ENCODE data around the gene POMT2. TPM values are rescaled to one million over a fixed set of nuclear protein-coding genes. Genes with fewer than 3 reads are reported as not detected.
A peak's percentile ranks its signal among the peaks of the same experiment; 100 is the strongest.
"Not testable (repeated sequence)": the region's sequence is repeated elsewhere in the genome, so short reads cannot be mapped to it uniquely, and the experiment has no call there.

Gene POMT2
- total RNA-seq, 1 experiment from 2014 or later, result 7.1 TPM

GRCh38 chr14:77338302-77338701, 17.6 kb upstream of the POMT2 start:
- H3K27ac ChIP-seq, result no peak overlapping the region
- H3K27me3 ChIP-seq (replicated peaks), result no peaks in the 10 kb centered on the region
- H3K4me3 ChIP-seq, result no peak overlapping the region
- no peak for DNase-seq (ENCODE audit: low read depth in 1 of 2, low spot score in 2 of 2)
- no peaks in the 10 kb centered on the region for H3K4me1 ChIP-seq (replicated peaks)
- no peaks in the 10 kb centered on the region for H3K9me3 ChIP-seq (replicated peaks)
- H3K36me3 ChIP-seq, result no peaks in the 10 kb centered on the region

- H3K27me3 ChIP-seq (replicated peaks), result no peaks in the 10 kb centered on the region
- no peaks in the 10 kb centered on the region for H3K4me1 ChIP-seq (replicated peaks)
- no peaks in the 10 kb centered on the region for H3K9me3 ChIP-seq (replicated peaks)
- H3K27ac ChIP-seq, result no peak overlapping the region
- no peaks in the 10 kb centered on the region for H3K36me3 ChIP-seq
- no peak overlapping the region for H3K4me3 ChIP-seq
- no peak for DNase-seq (ENCODE audit: low read depth in 1 of 2, low spot score in 2 of 2)
These were observed 17.2 kb upstream of the POMT2 start for GRCh38 chr14:77337880-77338279.

DNA sequence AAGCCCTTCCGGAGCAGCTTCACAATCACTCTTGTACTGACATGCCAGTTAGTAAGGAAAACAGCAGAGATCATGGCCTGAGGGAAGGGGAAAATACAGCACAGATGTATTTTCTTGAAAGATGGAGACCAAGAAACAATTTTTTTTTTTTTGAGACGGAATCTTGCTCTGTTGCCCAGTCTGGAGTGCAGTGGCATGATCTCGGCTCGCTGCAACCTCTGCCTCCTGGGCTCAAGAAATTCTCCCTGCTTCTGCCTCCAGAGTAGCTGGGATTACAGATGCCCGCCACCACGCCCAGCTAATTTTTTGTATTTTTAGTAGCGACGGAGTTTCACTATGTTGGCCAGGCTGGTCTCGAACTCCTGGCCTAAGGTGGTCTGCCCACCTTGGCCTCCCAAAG, 16.6 kb upstream of the POMT2 start:
- not testable (repeated sequence) for H3K27ac ChIP-seq; H3K36me3 ChIP-seq; H3K27me3 ChIP-seq (replicated peaks); H3K4me1 ChIP-seq (replicated peaks); H3K4me3 ChIP-seq; H3K9me3 ChIP-seq (replicated peaks); DNase-seq (ENCODE audit: low read depth in 1 of 2, low spot score in 2 of 2)

GRCh38 chr14:77335576-77335975, 14.9 kb upstream of the POMT2 start:
- no peak for DNase-seq (ENCODE audit: low read depth in 1 of 2, low spot score in 2 of 2)
- H3K9me3 ChIP-seq (replicated peaks), result no peaks in the 10 kb centered on the region
- H3K27me3 ChIP-seq (replicated peaks), result no peaks in the 10 kb centered on the region
- no peak overlapping the region for H3K27ac ChIP-seq
- H3K4me3 ChIP-seq, result no peak overlapping the region
- H3K4me1 ChIP-seq (replicated peaks), result no peaks in the 10 kb centered on the region
- H3K36me3 ChIP-seq, result no peaks in the 10 kb centered on the region

GRCh38 chr14:77329872-77330271, 9.2 kb upstream of the POMT2 start:
- DNase-seq (ENCODE audit: low read depth in 1 of 2, low spot score in 2 of 2), result no peak
- Histone ChIP-seq H3K36me3 (no peaks in the 10 kb centered on the region), H3K9me3 (replicated peaks) (no peaks in the 10 kb centered on the region), H3K4me1 (replicated peaks) (no peaks in the 10 kb centered on the region), H3K27ac (no peak overlapping the region), H3K27me3 (replicated peaks) (no peaks in the 10 kb centered on the region), H3K4me3 (no peak overlapping the region)

GRCh38 chr14:77327111-77327510, 6.4 kb upstream of the POMT2 start:
- no peak for DNase-seq (ENCODE audit: low read depth in 1 of 2, low spot score in 2 of 2)
- no peaks in the 10 kb centered on the region for H3K27me3 ChIP-seq (replicated peaks)
- no peak overlapping the region for H3K27ac ChIP-seq
- peaks cover 2% of the 10 kb centered on the region; the same call in 1 of the 2 replicates for H3K4me1 ChIP-seq (replicated peaks)
- H3K36me3 ChIP-seq, result no peaks in the 10 kb centered on the region
- H3K4me3 ChIP-seq, result no peak overlapping the region
- H3K9me3 ChIP-seq (replicated peaks), result no peaks in the 10 kb centered on the region

DNA sequence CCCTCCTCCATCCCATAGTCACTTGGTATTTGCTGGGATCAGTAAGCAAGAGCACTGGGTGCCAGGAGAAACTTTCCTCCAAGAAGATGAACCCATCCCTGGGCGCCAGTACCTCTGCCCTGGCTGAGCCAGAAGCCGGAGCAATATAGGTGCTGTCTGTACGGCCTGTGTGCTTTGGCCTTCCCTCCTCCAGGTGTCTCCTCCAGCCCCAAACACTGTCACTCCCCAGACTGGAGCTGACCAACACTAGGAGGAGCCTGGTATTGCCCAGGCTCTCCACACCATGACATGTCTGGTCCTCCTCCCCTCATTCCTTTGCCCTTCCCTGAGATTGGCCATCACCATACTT, 5.0 kb upstream of the POMT2 start:
- DNase-seq (ENCODE audit: low read depth in 1 of 2, low spot score in 2 of 2), result no peak
- H3K9me3 ChIP-seq (replicated peaks), result no peaks in the 10 kb centered on the region
- no peaks in the 10 kb centered on the region for H3K27me3 ChIP-seq (replicated peaks)
- no peaks in the 10 kb centered on the region for H3K36me3 ChIP-seq
- H3K4me3 ChIP-seq, result no peak overlapping the region
- H3K27ac ChIP-seq, result no peak overlapping the region
- peaks cover 4% of the 10 kb centered on the region; the same call in 1 of the 2 replicates for H3K4me1 ChIP-seq (replicated peaks)

DNA sequence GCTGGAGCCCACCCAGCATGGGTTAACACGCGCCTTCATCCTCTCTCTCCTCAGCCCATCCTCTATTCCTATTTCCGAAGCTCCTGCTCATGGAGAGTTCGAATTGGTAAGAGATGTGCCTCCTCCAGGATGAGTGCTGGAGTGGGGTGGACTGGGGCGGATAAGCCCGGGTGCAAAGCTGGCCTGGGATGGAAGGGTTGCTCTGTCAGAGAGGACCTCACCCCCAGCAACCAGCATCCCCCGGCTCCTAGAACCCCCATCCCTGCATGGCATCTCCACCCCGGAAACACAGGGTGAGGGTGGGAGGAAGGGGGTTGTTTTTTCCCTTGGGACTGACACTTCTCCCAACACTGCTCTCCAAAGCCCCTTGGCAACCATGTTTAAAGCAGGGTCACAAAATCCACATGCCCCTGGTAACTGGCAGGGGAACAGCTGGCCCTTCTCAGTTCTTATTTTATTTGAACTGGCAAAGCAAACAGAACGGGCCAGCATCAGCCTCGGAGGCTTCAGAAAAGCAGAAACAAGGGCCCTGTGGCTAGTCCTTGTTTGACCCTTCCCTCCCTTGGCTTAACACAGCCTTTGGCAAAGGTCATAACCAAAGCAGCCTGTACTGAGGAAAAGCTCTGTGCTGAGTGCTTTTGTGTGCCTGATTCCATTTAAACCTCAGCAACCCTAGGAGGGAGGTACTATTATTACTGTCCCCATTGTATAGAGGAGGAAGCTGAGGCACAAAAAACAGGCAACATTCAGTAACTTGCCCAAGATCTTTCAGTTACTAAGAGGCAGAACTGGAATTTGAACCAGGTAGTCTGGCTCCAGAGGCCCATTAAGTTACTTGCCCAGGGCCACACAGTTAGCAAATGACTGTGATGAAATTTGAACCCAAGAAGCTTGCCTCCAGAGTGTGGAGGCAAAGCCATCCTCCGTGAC, 4.4 kb upstream of the POMT2 start:
- no peaks in the 10 kb centered on the region for H3K9me3 ChIP-seq (replicated peaks)
- H3K4me1 ChIP-seq (replicated peaks), result peaks cover 5% of the 10 kb centered on the region
- no peaks in the 10 kb centered on the region for H3K27me3 ChIP-seq (replicated peaks)
- no peak overlapping the region for H3K4me3 ChIP-seq
- DNase-seq (ENCODE audit: low read depth in 1 of 2, low spot score in 2 of 2), result no peak
- no peak overlapping the region for H3K27ac ChIP-seq
- H3K36me3 ChIP-seq, result no peaks in the 10 kb centered on the region

DNA sequence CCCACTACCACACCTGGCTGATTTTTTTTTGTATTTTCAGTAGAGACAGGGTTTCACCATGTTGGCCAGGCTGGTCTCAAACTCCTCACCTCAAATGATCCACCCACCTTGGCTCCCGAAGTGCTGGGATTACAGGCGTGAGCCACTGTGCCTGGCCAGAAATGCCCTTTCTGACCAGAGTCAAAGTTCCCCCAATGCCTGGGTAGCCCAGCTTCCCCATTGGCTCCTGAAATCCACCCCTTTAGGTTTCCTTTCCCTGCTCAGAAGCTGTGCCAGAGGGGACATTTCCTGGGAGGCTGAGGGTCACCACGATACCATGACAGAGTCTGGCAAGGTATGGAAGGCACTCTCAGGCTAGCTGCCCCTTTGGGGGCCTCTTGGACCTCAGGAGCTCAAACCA, 3.6 kb upstream of the POMT2 start:
- H3K27me3 ChIP-seq (replicated peaks), result no peaks in the 10 kb centered on the region

GRCh38 chr14:77323571-77323970, 2.9 kb upstream of the POMT2 start:
- Histone ChIP-seq H3K9me3 (replicated peaks) (no peaks in the 10 kb centered on the region), H3K36me3 (no peaks in the 10 kb centered on the region), H3K4me1 (replicated peaks) (peaks cover 9% of the 10 kb centered on the region), H3K4me3 (no peak overlapping the region), H3K27ac (no peak overlapping the region), H3K27me3 (replicated peaks) (no peaks in the 10 kb centered on the region)
- no peak for DNase-seq (ENCODE audit: low read depth in 1 of 2, low spot score in 2 of 2)

More for the DNA sequence above, 3.6 kb upstream of the POMT2 start:
- no peak for DNase-seq (ENCODE audit: low read depth in 1 of 2, low spot score in 2 of 2)
- no peak overlapping the region for H3K27ac ChIP-seq
- peaks cover 9% of the 10 kb centered on the region for H3K4me1 ChIP-seq (replicated peaks)
- no peak overlapping the region for H3K4me3 ChIP-seq
- no peaks in the 10 kb centered on the region for H3K36me3 ChIP-seq
- no peaks in the 10 kb centered on the region for H3K9me3 ChIP-seq (replicated peaks)

GRCh38 chr14:77322951-77323350, 2.3 kb upstream of the POMT2 start:
- peaks cover 9% of the 10 kb centered on the region for H3K4me1 ChIP-seq (replicated peaks)
- no peaks in the 10 kb centered on the region for H3K36me3 ChIP-seq
- no peaks in the 10 kb centered on the region for H3K27me3 ChIP-seq (replicated peaks)
- H3K9me3 ChIP-seq (replicated peaks), result no peaks in the 10 kb centered on the region
- H3K27ac ChIP-seq, result no peak overlapping the region
- no peak overlapping the region for H3K4me3 ChIP-seq
- no peak for DNase-seq (ENCODE audit: low read depth in 1 of 2, low spot score in 2 of 2)

GRCh38 chr14:77322250-77322902, 1.7 kb upstream of the POMT2 start:
- peak overlapping the region; percentile 85; the same call in 1 of the 2 replicates for H3K4me3 ChIP-seq
- H3K36me3 ChIP-seq, result no peaks in the 10 kb centered on the region
- H3K27me3 ChIP-seq (replicated peaks), result no peaks in the 10 kb centered on the region
- no peak overlapping the region for H3K27ac ChIP-seq
- peaks cover 9% of the 10 kb centered on the region for H3K4me1 ChIP-seq (replicated peaks)
- no peak for DNase-seq (ENCODE audit: low read depth in 1 of 2, low spot score in 2 of 2)
- H3K9me3 ChIP-seq (replicated peaks), result no peaks in the 10 kb centered on the region

DNA sequence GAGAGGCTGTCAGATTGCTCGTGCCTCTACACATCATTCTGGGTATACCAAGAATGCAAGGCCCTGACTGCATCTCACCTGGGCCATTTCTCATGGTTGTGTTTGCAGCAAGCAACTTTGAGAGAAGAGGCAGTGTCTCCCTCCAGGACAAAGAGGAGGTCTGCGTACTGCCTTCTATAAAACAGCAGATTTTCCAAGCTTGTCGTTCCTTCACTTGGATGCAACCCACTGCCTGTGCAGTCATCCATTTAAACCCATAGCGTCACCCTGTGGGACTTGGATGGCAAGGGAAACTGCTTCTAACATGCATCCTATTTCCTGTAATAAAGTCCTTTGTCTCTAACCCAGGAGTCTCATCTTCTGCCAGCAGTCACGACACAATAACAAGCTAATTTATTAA, 1.3 kb downstream of the POMT2 start:
- Histone ChIP-seq H3K27ac (no peak overlapping the region), H3K9me3 (replicated peaks) (no peaks in the 10 kb centered on the region), H3K4me3 (no peak overlapping the region), H3K27me3 (replicated peaks) (no peaks in the 10 kb centered on the region), H3K36me3 (no peaks in the 10 kb centered on the region), H3K4me1 (replicated peaks) (peaks cover 25% of the 10 kb centered on the region)
- no peak for DNase-seq (ENCODE audit: low read depth in 1 of 2, low spot score in 2 of 2)

- H3K9me3 ChIP-seq (replicated peaks); H3K27ac ChIP-seq; H3K36me3 ChIP-seq; H3K4me3 ChIP-seq; DNase-seq (ENCODE audit: low read depth in 1 of 2, low spot score in 2 of 2); H3K27me3 ChIP-seq (replicated peaks): not testable (repeated sequence)
- H3K4me1 ChIP-seq (replicated peaks), result peaks cover 31% of the 10 kb centered on the region
These were observed 1.9 kb downstream of the POMT2 start for GRCh38 chr14:77318756-77319155.
